GM19324 (cell line): Measurements from ENCODE around the gene BIK.
"Not testable (repeated sequence)": the region's sequence is repeated elsewhere in the genome, so short reads cannot be mapped to it uniquely, and the experiment has no call there.

Experiments
- ATAC-seq: cut with Tn5 transposase; IDR thresholded peaks from one replicate; pipeline ENCODE4 v1.9.1; 2021; ENCODE audit warnings: mild to moderate bottlenecking, moderate library complexity; ENCODE audit not compliant: unreplicated experiment, low FRiP score

Gene BIK

GRCh38 chr22:43104056-43104625 is 6.4 kb upstream of the BIK start:
- not testable (repeated sequence) for ATAC-seq

GRCh38 chr22:43104950-43105349 is 5.6 kb upstream of the BIK start:
- ATAC-seq: not testable (repeated sequence)

GRCh38 chr22:43106302-43106701 is 4.2 kb upstream of the BIK start:
- no peak for ATAC-seq

GRCh38 chr22:43109511-43109910 is 1.0 kb upstream of the BIK start:
- ATAC-seq: no peak

- no peak for ATAC-seq
Measured at GRCh38 chr22:43109921-43110443, 568 bp upstream of the BIK start.

- peak; percentile 57 for ATAC-seq
Measured at GRCh38 chr22:43110927-43111623, 525 bp downstream of the BIK start.

GRCh38 chr22:43113526-43114251 is 3.1 kb downstream of the BIK start:
- no peak for ATAC-seq

GRCh38 chr22:43114958-43115357 is 4.4 kb downstream of the BIK start:
- no peak for ATAC-seq

GRCh38 chr22:43116932-43117331 is 6.4 kb downstream of the BIK start:
- ATAC-seq: no peak

GRCh38 chr22:43118024-43118849 is 7.7 kb downstream of the BIK start:
- peak; percentile 9 for ATAC-seq

GRCh38 chr22:43118953-43119458 is 8.5 kb downstream of the BIK start:
- peak; percentile 77 for ATAC-seq

GRCh38 chr22:43126501-43127165 is 16.1 kb downstream of the BIK start:
- no peak for ATAC-seq

GRCh38 chr22:43127166-43127908 is 16.8 kb downstream of the BIK start:
- ATAC-seq: no peak

- no peak for ATAC-seq
Measured at GRCh38 chr22:43128116-43128515, 17.6 kb downstream of the BIK start.

- ATAC-seq: no peak
Measured at GRCh38 chr22:43128928-43129424, 18.4 kb downstream of the BIK start.

- ATAC-seq: no peak
Measured at GRCh38 chr22:43129426-43130425, 19.2 kb downstream of the BIK start.

GRCh38 chr22:43131773-43132501 is 21.4 kb downstream of the BIK start:
- no peak for ATAC-seq
